Measurements from ENCODE around the gene CHRNA7.
"Not testable (repeated sequence)": the region's sequence is repeated elsewhere in the genome, so short reads cannot be mapped to it uniquely, and the experiment has no call there.

- not testable (repeated sequence) for TF ChIP-seq EP300 (IDR thresholded peaks at IDR 0.05)
- TF ChIP-seq, protein P1, sequence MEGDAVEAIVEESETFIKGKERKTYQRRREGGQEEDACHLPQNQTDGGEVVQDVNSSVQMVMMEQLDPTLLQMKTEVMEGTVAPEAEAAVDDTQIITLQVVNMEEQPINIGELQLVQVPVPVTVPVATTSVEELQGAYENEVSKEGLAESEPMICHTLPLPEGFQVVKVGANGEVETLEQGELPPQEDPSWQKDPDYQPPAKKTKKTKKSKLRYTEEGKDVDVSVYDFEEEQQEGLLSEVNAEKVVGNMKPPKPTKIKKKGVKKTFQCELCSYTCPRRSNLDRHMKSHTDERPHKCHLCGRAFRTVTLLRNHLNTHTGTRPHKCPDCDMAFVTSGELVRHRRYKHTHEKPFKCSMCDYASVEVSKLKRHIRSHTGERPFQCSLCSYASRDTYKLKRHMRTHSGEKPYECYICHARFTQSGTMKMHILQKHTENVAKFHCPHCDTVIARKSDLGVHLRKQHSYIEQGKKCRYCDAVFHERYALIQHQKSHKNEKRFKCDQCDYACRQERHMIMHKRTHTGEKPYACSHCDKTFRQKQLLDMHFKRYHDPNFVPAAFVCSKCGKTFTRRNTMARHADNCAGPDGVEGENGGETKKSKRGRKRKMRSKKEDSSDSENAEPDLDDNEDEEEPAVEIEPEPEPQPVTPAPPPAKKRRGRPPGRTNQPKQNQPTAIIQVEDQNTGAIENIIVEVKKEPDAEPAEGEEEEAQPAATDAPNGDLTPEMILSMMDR (IDR thresholded peaks at IDR 0.05): not testable (repeated sequence)
Measured at GRCh38 chr15:32162143-32162542, 131.8 kb downstream of the CHRNA7 start.
